Effector memory CD8-positive, alpha-beta T cell (primary cell): ENCODE results near the gene PHF13.
A peak's percentile ranks its signal among the peaks of the same experiment; 100 is the strongest.

Experiments used
- ATAC-seq: fragments of 150-1000 bp; cut with Tn5 transposase; replicated peaks from 2 replicates; pipeline ENCODE4 v1.10.0; 2021; ENCODE audit warnings: mild to moderate bottlenecking, moderate library complexity
- DNase-seq, 3 experiments: peaks; one replicate each; pipeline ENCODE4 v3.0.0; 2021
- H3K27ac Mint-ChIP-seq, 2 donors: one replicate each; pipeline ENCODE4 v1.8.0; 2022; ENCODE audit warnings: mild to moderate bottlenecking in 2 of 2, mixed read lengths in 2 of 2, moderate library complexity in 2 of 2
- H3K27me3 Mint-ChIP-seq, 2 donors: one replicate each; pipeline ENCODE4 v1.8.0; 2022; ENCODE audit warnings: mixed read lengths in 2 of 2
- H3K36me3 Mint-ChIP-seq: one replicate; pipeline ENCODE4 v1.8.0; 2022; ENCODE audit warnings: mild to moderate bottlenecking, moderate library complexity, mixed read lengths; ENCODE audit not compliant: insufficient read depth
- H3K4me1 Mint-ChIP-seq, 2 donors: one replicate each; pipeline ENCODE4 v1.8.0; 2022; ENCODE audit warnings: low read depth in 2 of 2, mixed read lengths in 2 of 2
- H3K4me3 Mint-ChIP-seq, 2 donors: one replicate each; pipeline ENCODE4 v1.8.0; 2022; ENCODE audit warnings: mild to moderate bottlenecking in 2 of 2, mixed read lengths in 2 of 2, moderate library complexity in 2 of 2
- H3K9me3 Mint-ChIP-seq, 2 donors: one replicate each; pipeline ENCODE4 v1.8.0; 2022; ENCODE audit warnings: mixed read lengths in 2 of 2

Gene PHF13

GRCh38 chr1:6622396-6623152 is 9.0 kb downstream of the PHF13 start:
- ATAC-seq (no peak), DNase-seq (no peak)
- peaks cover 22 to 28% of the 10 kb centered on the region in 2 donors for H3K4me1 Mint-ChIP-seq
- H3K9me3 Mint-ChIP-seq = no peaks in the 10 kb centered on the region
- H3K4me3 Mint-ChIP-seq = no peak overlapping the region
- peaks cover 24% of the 10 kb centered on the region for H3K36me3 Mint-ChIP-seq
- H3K27ac Mint-ChIP-seq = no peak overlapping the region
- no peaks in the 10 kb centered on the region for H3K27me3 Mint-ChIP-seq

DNA sequence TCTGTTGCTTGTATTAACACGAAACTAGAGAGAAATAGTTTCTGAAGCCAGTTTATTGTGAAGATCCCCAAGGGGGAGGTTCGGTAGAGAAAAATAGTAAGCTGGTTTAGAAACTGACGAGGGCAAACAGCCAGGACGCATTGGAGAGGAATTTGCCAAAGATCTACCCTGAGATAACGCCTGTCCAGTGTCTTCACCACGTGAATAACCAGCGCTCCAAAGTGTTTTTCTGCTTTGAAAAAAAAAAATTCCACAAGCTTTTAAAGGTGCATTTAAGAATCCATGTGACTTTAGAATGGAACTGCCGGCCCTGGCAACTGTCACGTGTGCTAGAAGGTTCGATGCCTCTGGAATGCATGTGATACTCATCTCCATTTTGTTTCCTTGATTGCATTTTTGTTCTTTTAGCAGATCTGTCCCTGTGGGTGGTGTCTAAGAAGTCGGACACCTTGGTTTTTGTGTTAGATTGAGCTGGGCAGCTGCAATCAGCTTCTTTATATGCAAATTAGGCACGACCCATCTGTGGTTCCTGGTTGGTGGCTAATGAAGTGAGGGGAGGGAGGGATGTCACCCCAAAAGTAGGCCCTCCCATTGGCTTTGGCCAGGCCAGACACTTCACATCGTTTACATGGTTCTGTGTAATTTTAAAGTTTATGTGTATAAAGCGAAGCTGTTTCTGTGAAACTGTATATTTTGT is 9.9 kb downstream of the PHF13 start:
- H3K4me1 Mint-ChIP-seq = peaks cover 27 to 33% of the 10 kb centered on the region in 2 donors
- DNase-seq (no peak), ATAC-seq (no peak)
- no peaks in the 10 kb centered on the region for H3K9me3 Mint-ChIP-seq
- H3K27ac Mint-ChIP-seq = no peak overlapping the region
- H3K4me3 Mint-ChIP-seq = no peak overlapping the region
- H3K27me3 Mint-ChIP-seq = no peaks in the 10 kb centered on the region
- peaks cover 27% of the 10 kb centered on the region for H3K36me3 Mint-ChIP-seq

DNA sequence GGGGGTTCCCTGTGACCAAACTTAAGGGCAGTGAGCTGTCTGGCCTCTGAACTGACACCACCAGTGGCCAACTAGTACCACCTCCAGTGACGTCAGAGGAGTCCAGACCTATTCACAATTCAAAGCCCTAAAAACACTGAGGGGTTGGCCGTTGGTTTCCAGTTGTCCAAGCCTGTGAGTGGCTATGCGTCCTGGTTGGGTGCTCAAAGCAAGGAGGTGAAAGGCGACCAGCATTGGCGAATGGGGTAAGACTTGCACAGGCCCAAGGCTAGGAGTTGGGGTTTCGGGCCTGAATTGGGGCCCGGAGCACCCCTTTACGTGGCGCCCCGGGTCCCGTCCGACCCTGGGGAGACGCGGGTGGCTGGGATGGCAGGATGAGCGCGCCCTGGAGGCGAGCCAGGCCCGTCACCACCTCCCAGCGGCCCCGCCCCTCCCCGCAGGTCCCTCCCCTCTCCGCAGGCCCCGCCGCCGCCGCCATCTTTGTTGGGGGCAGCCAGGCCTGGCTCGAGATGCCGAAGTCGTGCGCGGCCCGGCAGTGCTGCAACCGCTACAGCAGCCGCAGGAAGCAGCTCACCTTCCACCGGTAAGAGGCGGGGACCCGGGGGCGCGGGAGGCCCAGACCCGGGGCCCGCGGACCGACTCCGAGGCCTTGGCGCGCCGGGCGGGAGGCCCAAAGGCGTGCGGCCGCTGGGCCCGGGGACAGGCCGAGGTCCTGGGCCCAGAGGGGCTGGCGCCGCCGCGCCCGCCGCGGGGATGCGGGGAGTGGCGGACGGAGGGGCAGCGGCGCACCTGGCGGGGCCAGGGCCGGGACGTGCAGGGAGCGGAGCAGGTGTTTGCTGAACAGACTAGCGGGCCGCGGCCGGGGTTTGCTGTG is 11.4 kb downstream of the PHF13 start, which contains the start of gene THAP3:
TSS of gene THAP3 (plus strand) at position 159 of the 874 bp plus-strand sequence. CDS start at position 510, 351 bp downstream.
- DNase-seq = peak; percentile 83 to 84 (median 83)
- no peaks in the 10 kb centered on the region for H3K27me3 Mint-ChIP-seq
- peak within 1 kb of the TSS; percentile 82 to 86 for H3K27ac Mint-ChIP-seq
- peak; percentile 95 for ATAC-seq
- H3K4me3 Mint-ChIP-seq = peak within 1 kb of the TSS; percentile 84 to 85
- no peaks in the 10 kb centered on the region for H3K9me3 Mint-ChIP-seq
- H3K36me3 Mint-ChIP-seq = peaks cover 25% of the 10 kb centered on the region
- H3K4me1 Mint-ChIP-seq = peaks cover 31 to 35% of the 10 kb centered on the region in 2 donors

DNA sequence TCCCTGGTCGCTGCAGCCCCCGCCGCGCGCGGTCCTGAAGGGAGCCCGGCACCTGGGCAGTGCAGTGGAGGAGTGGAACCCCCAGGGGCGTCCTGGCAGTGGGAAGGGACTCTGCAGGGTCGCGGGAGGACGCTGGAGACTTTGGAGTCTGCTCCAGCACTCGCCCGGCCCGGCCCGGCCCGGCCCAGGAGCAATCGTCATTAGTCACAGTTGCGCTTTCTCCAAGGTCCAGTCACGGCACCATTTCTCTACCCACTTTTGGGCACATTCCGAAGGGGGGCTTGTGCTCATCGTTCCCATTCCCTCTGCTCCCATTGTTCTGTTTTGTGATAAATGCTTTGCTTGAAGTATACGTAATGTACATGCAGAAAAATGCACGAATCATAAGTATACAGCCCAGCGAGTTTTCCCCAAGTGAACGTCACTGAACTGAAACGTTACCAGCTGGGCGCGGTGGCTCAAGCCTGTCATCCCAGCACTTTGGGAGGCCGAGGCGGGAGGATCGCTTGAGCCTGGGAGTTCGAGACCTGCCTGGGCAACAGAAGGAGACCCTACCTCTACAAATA is 12.1 kb downstream of the PHF13 start:
- Mint-ChIP-seq H3K9me3 (no peaks in the 10 kb centered on the region), H3K36me3 (peaks cover 27% of the 10 kb centered on the region), H3K27ac (peak overlapping the region; percentile 82 to 86), H3K4me3 (peak overlapping the region; percentile 84 to 85), H3K4me1 (peaks cover 31 to 32% of the 10 kb centered on the region in 2 donors), H3K27me3 (no peaks in the 10 kb centered on the region)
- ATAC-seq (no peak), DNase-seq (no peak)

DNA sequence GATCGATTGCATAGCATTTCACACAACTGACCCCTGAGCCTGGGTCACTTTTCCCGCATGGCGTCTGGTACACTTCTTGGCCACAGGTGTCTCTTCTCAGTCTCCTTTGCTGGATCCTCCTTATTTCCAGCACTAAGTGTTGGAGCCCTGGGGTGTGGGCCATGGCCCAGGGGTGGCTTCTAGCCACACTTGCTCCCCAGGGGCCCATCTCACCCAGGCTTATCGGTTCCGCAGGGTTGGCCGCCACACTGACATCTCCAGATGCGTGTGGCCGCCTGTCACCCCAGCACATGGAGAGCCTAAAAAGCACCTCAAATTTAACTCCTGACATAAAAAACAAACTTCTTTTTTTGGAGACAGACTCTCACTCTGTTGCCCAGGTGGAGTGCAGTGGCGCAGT is 13.5 kb downstream of the PHF13 start:
- peaks cover 24% of the 10 kb centered on the region for H3K36me3 Mint-ChIP-seq
- peak overlapping the region; percentile 84 to 85 for H3K4me3 Mint-ChIP-seq
- H3K27me3 Mint-ChIP-seq = no peaks in the 10 kb centered on the region
- H3K27ac Mint-ChIP-seq = no peak overlapping the region
- ATAC-seq (no peak), DNase-seq (no peak)
- peaks cover 31 to 32% of the 10 kb centered on the region in 2 donors for H3K4me1 Mint-ChIP-seq
- H3K9me3 Mint-ChIP-seq = no peaks in the 10 kb centered on the region

- peaks cover 31 to 32% of the 10 kb centered on the region in 2 donors for H3K4me1 Mint-ChIP-seq
- H3K36me3 Mint-ChIP-seq = peaks cover 34% of the 10 kb centered on the region
- peak overlapping the region; percentile 73 to 90 for H3K27ac Mint-ChIP-seq
- ATAC-seq = no peak
- no peaks in the 10 kb centered on the region for H3K27me3 Mint-ChIP-seq
- no peak for DNase-seq
- H3K4me3 Mint-ChIP-seq = peak overlapping the region in 1 of 2 donors; percentile 56
- H3K9me3 Mint-ChIP-seq = no peaks in the 10 kb centered on the region
Measured at GRCh38 chr1:6627841-6628545, 14.5 kb downstream of the PHF13 start.

DNA sequence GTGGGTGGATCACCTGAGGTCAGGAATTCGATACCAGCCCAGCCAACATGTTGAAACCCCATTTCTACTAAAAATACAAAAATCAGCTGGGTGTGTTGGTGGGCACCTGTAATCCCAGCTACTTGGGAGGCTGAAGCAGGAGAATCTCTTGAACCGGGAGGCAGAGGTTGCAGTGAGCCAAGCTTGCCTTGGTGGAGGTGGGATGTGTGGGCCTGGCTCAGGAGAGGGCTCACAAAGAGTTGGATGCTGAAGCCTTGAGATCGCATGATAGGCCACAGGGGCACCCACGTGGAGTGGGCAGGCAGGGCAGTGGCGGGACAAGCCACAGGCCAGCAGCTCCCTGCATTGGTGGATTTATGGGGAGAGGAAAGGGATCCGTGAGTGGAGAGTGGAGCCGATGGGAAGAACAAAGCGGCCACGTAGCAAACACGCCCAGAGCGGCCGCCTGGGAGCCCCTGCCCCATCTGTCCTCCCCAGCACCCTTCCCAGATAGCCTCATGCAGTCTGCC is 15.5 kb downstream of the PHF13 start:
- Mint-ChIP-seq H3K27me3 (no peaks in the 10 kb centered on the region), H3K27ac (peak overlapping the region in 1 of 2 donors; percentile 71), H3K9me3 (no peaks in the 10 kb centered on the region), H3K36me3 (peaks cover 42% of the 10 kb centered on the region), H3K4me1 (peaks cover 31% of the 10 kb centered on the region in 2 donors), H3K4me3 (no peak overlapping the region)
- ATAC-seq (no peak), DNase-seq (no peak)

DNA sequence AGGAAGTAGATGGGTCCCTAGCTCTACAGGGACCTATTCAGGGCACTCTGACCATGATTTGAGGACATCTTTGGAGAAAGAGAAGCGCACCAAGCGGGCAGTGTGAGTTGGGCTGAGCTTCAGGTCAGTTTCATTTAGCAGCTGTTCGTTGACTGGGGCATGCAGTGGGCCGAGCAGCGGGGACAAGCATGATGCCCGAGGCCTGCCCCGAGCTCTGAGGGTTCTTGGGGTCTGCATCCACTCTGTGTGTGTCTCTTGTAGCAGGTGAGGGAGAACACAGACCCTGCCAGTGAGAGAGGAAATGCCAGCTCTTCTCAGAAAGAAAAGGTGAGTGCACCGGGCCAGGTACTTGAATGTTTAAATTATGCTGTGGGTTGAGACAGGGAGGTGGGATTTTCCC is 16.5 kb downstream of the PHF13 start:
- ATAC-seq (no peak), DNase-seq (no peak)
- no peak overlapping the region for H3K4me3 Mint-ChIP-seq
- H3K36me3 Mint-ChIP-seq = peaks cover 52% of the 10 kb centered on the region
- no peaks in the 10 kb centered on the region for H3K27me3 Mint-ChIP-seq
- peak overlapping the region in 1 of 2 donors; percentile 71 for H3K27ac Mint-ChIP-seq
- H3K4me1 Mint-ChIP-seq = peaks cover 26 to 27% of the 10 kb centered on the region in 2 donors
- no peaks in the 10 kb centered on the region for H3K9me3 Mint-ChIP-seq

DNA sequence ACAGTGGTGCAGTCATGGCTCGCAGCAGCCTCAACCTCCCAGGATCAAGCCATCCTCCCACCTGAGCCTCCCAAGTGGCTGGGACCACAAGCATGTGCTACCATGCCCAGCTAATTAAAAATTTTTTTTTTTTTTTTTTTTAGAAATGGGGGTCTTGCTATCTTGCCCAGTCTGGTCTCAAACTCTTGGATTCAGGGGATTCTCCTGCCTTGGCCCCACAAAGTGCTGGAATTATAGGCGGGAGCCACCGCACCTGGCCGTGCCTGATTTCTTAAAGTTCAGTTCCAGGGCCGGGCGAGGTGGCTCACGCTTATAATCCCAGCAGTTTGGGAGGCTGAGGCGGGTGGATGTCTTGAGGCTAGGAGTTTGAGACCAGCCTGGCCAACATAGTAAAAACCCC is 17.5 kb downstream of the PHF13 start:
- Mint-ChIP-seq H3K4me1 (peaks cover 22 to 24% of the 10 kb centered on the region in 2 donors), H3K27me3 (no peaks in the 10 kb centered on the region), H3K4me3 (no peak overlapping the region), H3K36me3 (peaks cover 57% of the 10 kb centered on the region), H3K9me3 (no peaks in the 10 kb centered on the region), H3K27ac (no peak overlapping the region)
- ATAC-seq = no peak
- no peak for DNase-seq

DNA sequence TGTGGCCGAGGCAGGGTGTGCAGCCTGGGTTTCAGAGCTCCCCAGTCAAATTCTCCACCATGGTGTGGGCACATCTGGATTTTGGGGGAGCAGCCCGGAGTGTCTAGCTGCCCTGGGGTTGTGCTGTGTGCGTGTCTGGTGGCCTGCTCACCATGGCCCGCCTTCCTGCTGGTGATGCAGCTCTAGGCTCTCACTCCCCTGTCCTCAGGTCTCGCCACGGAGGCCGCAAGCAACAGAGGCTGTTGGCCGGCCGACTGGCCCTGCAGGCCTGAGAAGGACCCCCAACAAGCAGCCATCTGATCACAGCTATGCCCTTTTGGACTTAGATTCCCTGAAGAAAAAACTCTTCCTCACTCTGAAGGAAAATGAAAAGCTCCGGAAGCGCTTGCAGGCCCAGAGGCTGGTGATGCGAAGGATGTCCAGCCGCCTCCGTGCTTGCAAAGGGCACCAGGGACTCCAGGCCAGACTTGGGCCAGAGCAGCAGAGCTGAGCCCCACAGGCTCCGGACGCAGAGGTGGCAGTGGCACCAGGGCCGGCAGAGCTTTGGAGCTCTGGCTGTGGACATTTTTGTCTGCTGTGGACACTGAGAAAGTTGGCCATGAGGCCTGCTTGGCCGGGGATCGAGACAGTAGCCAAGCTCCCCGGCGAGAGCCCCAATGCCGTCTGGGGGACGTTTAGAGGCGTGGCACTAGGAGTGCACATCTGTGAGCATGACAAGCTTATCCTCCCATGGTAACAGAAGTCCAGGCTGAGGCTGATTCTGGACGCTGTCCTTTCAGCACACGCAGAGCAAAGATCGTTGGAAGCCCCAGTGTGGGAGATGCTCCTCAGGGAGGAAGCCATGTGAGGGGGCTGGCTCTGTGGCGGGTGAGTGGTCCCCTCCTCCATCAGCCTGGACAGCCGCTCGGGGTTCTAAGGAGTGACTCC is 19.3 kb downstream of the PHF13 start:
- Mint-ChIP-seq H3K4me1 (peaks cover 6% of the 10 kb centered on the region in 2 donors), H3K27me3 (no peaks in the 10 kb centered on the region), H3K4me3 (no peak overlapping the region), H3K27ac (no peak overlapping the region), H3K36me3 (peaks cover 62% of the 10 kb centered on the region), H3K9me3 (no peaks in the 10 kb centered on the region)
- DNase-seq = no peak
- no peak for ATAC-seq

GRCh38 chr1:6634371-6635052 is 21.0 kb downstream of the PHF13 start:
- DNase-seq = peak in 2 of 3 experiments; percentile 17 to 21
- no peaks in the 10 kb centered on the region for H3K27me3 Mint-ChIP-seq
- H3K36me3 Mint-ChIP-seq = peaks cover 69% of the 10 kb centered on the region
- peak; percentile 42 for ATAC-seq
- no peak overlapping the region for H3K4me3 Mint-ChIP-seq
- no peaks in the 10 kb centered on the region for H3K9me3 Mint-ChIP-seq
- H3K27ac Mint-ChIP-seq = no peak overlapping the region
- H3K4me1 Mint-ChIP-seq = peaks cover 1 to 2% of the 10 kb centered on the region in 2 donors
